ENCODE measurements around the gene TPGS2.

The TPGS2 gene

GRCh38 chr18:36762074-36762473 lies 66.7 kb downstream of the TPGS2 start:
- no peak overlapping the region for H3K14ac ChIP-seq (ENCODE audit: low read length)
- H3K4me2 ChIP-seq (ENCODE audit: low read length), result no peak overlapping the region
- no peak overlapping the region for H4K12ac ChIP-seq (ENCODE audit: low read depth, low read length)
- no CpG with 5 or more reads among the region's 2 CpGs for WGBS (ENCODE audit: extremely low coverage, insufficient coverage, insufficient read length)
- no peak overlapping the region for H3K4ac ChIP-seq (ENCODE audit: low read depth, low read length)
- no peak overlapping the region for H4K8ac ChIP-seq (ENCODE audit: low read depth, low read length)
- no peak for DNase-seq
- H3K4me1 ChIP-seq (ENCODE audit: control insufficient read depth in 1 of 2, insufficient read depth in 2 of 2, low read length in 2 of 2), result no peaks in the 10 kb centered on the region
- H3K27ac ChIP-seq (ENCODE audit: low read depth, low read length), result no peak overlapping the region
- H4K91ac ChIP-seq (ENCODE audit: low read depth, low read length), result no peak overlapping the region
- no peak overlapping the region for H3K9ac ChIP-seq (ENCODE audit: low read length)
- H3K4me3 ChIP-seq (ENCODE audit: low read depth, low read length), result no peak overlapping the region
- no peak overlapping the region for H2BK120ac ChIP-seq (ENCODE audit: insufficient read depth, low read length, poor library complexity)
- no peak overlapping the region for H3K23ac ChIP-seq (ENCODE audit: low read length)
- no peaks in the 10 kb centered on the region for H3K27me3 ChIP-seq (ENCODE audit: insufficient read depth, low read length)
- no peak overlapping the region for H3K18ac ChIP-seq (ENCODE audit: low read length)
- no peaks in the 10 kb centered on the region for H3K79me2 ChIP-seq (ENCODE audit: control insufficient read depth, insufficient read depth, low read length, poor library complexity)
- H2BK5ac ChIP-seq (ENCODE audit: low read depth, low read length, poor library complexity), result no peak overlapping the region
- H3K36me3 ChIP-seq (ENCODE audit: control insufficient read depth in 1 of 2, insufficient read depth in 2 of 2, low read length in 2 of 2), result peaks cover 19 to 29% of the 10 kb centered on the region in 2 experiments
- H2AFZ ChIP-seq (ENCODE audit: insufficient read depth, low read length, poor library complexity), result no peak overlapping the region
- no peak overlapping the region for H2BK12ac ChIP-seq (ENCODE audit: low read length)
- no peak overlapping the region for H2AK5ac ChIP-seq (ENCODE audit: low read length)
- H3K9me3 ChIP-seq (ENCODE audit: insufficient read depth, low read depth, low read length), result no peaks in the 10 kb centered on the region
- H3K79me1 ChIP-seq (ENCODE audit: low read length), result no peaks in the 10 kb centered on the region

GRCh38 chr18:36761186-36761698 lies 67.6 kb downstream of the TPGS2 start:
- H3K23ac ChIP-seq (ENCODE audit: low read length), result no peak overlapping the region
- no peak overlapping the region for H4K12ac ChIP-seq (ENCODE audit: low read depth, low read length)

DNA sequence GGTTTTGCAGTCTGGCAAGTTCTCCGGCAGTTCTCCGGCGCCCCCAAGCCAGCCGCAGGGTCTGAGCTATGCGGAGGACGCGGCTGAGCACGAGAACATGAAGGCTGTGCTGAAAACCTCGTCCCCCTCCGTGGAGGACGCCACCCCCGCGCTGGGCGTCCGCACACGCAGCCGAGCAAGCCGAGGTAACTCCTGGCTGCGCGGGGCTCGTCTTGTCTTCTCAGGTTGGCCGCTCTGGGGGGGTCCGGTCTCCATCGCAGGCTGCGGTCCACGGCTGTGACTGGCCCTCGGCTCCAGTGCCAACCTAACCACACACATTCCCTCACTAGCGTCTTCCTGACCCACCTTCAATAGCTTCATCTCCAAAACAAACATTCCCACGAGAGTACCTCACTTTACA lies 68.2 kb downstream of the TPGS2 start:
- no peak overlapping the region for H4K91ac ChIP-seq (ENCODE audit: low read depth, low read length)
- H2AFZ ChIP-seq (ENCODE audit: insufficient read depth, low read length, poor library complexity), result no peak overlapping the region
- no peak overlapping the region for H3K27ac ChIP-seq (ENCODE audit: low read depth, low read length)
- H2BK5ac ChIP-seq (ENCODE audit: low read depth, low read length, poor library complexity), result no peak overlapping the region
- H3K4me1 ChIP-seq (ENCODE audit: control insufficient read depth in 1 of 2, insufficient read depth in 2 of 2, low read length in 2 of 2), result no peaks in the 10 kb centered on the region
- no peak overlapping the region for H4K8ac ChIP-seq (ENCODE audit: low read depth, low read length)
- no peaks in the 10 kb centered on the region for H3K79me1 ChIP-seq (ENCODE audit: low read length)
- no peak overlapping the region for H3K9ac ChIP-seq (ENCODE audit: low read length)
- DNase-seq, result no peak
- H3K14ac ChIP-seq (ENCODE audit: low read length), result no peak overlapping the region
- no peak overlapping the region for H3K18ac ChIP-seq (ENCODE audit: low read length)
- H3K4ac ChIP-seq (ENCODE audit: low read depth, low read length), result no peak overlapping the region
- H4K12ac ChIP-seq (ENCODE audit: low read depth, low read length), result no peak overlapping the region
- no peaks in the 10 kb centered on the region for H3K27me3 ChIP-seq (ENCODE audit: insufficient read depth, low read length)
- H2BK12ac ChIP-seq (ENCODE audit: low read length), result no peak overlapping the region
- no peak overlapping the region for H2AK5ac ChIP-seq (ENCODE audit: low read length)
- H3K23ac ChIP-seq (ENCODE audit: low read length), result no peak overlapping the region
- no peaks in the 10 kb centered on the region for H3K79me2 ChIP-seq (ENCODE audit: control insufficient read depth, insufficient read depth, low read length, poor library complexity)
- no peak overlapping the region for H3K4me3 ChIP-seq (ENCODE audit: low read depth, low read length)
- peaks cover 21 to 31% of the 10 kb centered on the region in 2 experiments for H3K36me3 ChIP-seq (ENCODE audit: control insufficient read depth in 1 of 2, insufficient read depth in 2 of 2, low read length in 2 of 2)
- no peak overlapping the region for H3K4me2 ChIP-seq (ENCODE audit: low read length)
- no peaks in the 10 kb centered on the region for H3K9me3 ChIP-seq (ENCODE audit: insufficient read depth, low read depth, low read length)
- WGBS (ENCODE audit: extremely low coverage, insufficient coverage, insufficient read length), result no CpG with 5 or more reads among the region's 29 CpGs
- H2BK120ac ChIP-seq (ENCODE audit: insufficient read depth, low read length, poor library complexity), result no peak overlapping the region

More at GRCh38 chr18:36761186-36761698, 67.6 kb downstream of the TPGS2 start:
- H2BK120ac ChIP-seq (ENCODE audit: insufficient read depth, low read length, poor library complexity), result no peak overlapping the region
- H2BK12ac ChIP-seq (ENCODE audit: low read length), result no peak overlapping the region
- H3K27me3 ChIP-seq (ENCODE audit: insufficient read depth, low read length), result no peaks in the 10 kb centered on the region
- no peak overlapping the region for H2AK5ac ChIP-seq (ENCODE audit: low read length)
- H4K8ac ChIP-seq (ENCODE audit: low read depth, low read length), result no peak overlapping the region
- H3K4me2 ChIP-seq (ENCODE audit: low read length), result no peak overlapping the region
- H3K36me3 ChIP-seq (ENCODE audit: control insufficient read depth in 1 of 2, insufficient read depth in 2 of 2, low read length in 2 of 2), result peaks cover 20 to 30% of the 10 kb centered on the region in 2 experiments
- H2AFZ ChIP-seq (ENCODE audit: insufficient read depth, low read length, poor library complexity), result no peak overlapping the region
- H4K91ac ChIP-seq (ENCODE audit: low read depth, low read length), result no peak overlapping the region
- H3K79me2 ChIP-seq (ENCODE audit: control insufficient read depth, insufficient read depth, low read length, poor library complexity), result no peaks in the 10 kb centered on the region
- H3K18ac ChIP-seq (ENCODE audit: low read length), result no peak overlapping the region
- H3K27ac ChIP-seq (ENCODE audit: low read depth, low read length), result no peak overlapping the region
- H3K9me3 ChIP-seq (ENCODE audit: insufficient read depth, low read depth, low read length), result no peaks in the 10 kb centered on the region
- no CpG with 5 or more reads among the region's 12 CpGs for WGBS (ENCODE audit: extremely low coverage, insufficient coverage, insufficient read length)
- DNase-seq, result no peak
- no peak overlapping the region for H3K4ac ChIP-seq (ENCODE audit: low read depth, low read length)
- H3K79me1 ChIP-seq (ENCODE audit: low read length), result no peaks in the 10 kb centered on the region
- no peak overlapping the region for H3K9ac ChIP-seq (ENCODE audit: low read length)
- no peaks in the 10 kb centered on the region for H3K4me1 ChIP-seq (ENCODE audit: control insufficient read depth in 1 of 2, insufficient read depth in 2 of 2, low read length in 2 of 2)
- H3K14ac ChIP-seq (ENCODE audit: low read length), result no peak overlapping the region
- no peak overlapping the region for H3K4me3 ChIP-seq (ENCODE audit: low read depth, low read length)
- H2BK5ac ChIP-seq (ENCODE audit: low read depth, low read length, poor library complexity), result no peak overlapping the region

DNA sequence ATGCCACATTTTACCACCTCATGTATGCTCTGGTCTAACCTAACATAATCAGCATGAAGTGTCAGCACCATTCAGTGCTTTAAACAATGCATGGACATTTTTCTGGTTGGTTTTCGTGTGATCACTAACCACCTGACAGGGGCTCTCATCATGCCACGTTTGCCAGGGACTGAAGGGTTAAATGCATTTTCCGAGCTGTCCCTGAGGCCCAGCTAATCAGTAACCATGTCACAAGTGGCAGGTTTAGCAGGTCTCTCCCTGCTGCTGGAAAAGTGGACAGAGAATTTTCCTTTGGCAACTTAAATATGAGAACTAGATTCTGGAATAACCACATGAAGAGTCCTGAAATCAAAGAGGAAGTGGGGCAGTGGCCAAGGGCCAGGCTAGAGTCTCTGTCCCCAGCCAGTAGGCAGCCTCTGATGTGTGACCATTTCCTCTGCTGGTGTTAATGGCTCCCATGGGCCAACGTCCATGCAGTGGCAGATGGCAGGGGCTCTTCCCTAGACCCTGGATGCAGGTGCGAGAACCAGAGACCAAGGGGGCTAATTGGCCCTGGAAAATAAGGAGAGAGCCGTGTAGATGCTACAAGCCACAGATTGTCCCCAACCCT lies 69.5 kb downstream of the TPGS2 start:
- no CpG with 5 or more reads among the region's 6 CpGs for WGBS (ENCODE audit: extremely low coverage, insufficient coverage, insufficient read length)
- no peak overlapping the region for H3K4me2 ChIP-seq (ENCODE audit: low read length)

More for the DNA sequence above, 69.5 kb downstream of the TPGS2 start:
- H3K4me1 ChIP-seq (ENCODE audit: control insufficient read depth in 1 of 2, insufficient read depth in 2 of 2, low read length in 2 of 2), result no peaks in the 10 kb centered on the region
- H3K36me3 ChIP-seq (ENCODE audit: control insufficient read depth in 1 of 2, insufficient read depth in 2 of 2, low read length in 2 of 2), result peaks cover 20 to 30% of the 10 kb centered on the region in 2 experiments
- H4K91ac ChIP-seq (ENCODE audit: low read depth, low read length), result no peak overlapping the region
- no peaks in the 10 kb centered on the region for H3K79me1 ChIP-seq (ENCODE audit: low read length)
- H2BK120ac ChIP-seq (ENCODE audit: insufficient read depth, low read length, poor library complexity), result no peak overlapping the region
- no peak overlapping the region for H3K23ac ChIP-seq (ENCODE audit: low read length)
- H3K9ac ChIP-seq (ENCODE audit: low read length), result no peak overlapping the region
- no peak overlapping the region for H2BK12ac ChIP-seq (ENCODE audit: low read length)
- no peak overlapping the region for H3K14ac ChIP-seq (ENCODE audit: low read length)
- H3K9me3 ChIP-seq (ENCODE audit: insufficient read depth, low read depth, low read length), result no peaks in the 10 kb centered on the region
- H4K12ac ChIP-seq (ENCODE audit: low read depth, low read length), result no peak overlapping the region
- no peak overlapping the region for H2BK5ac ChIP-seq (ENCODE audit: low read depth, low read length, poor library complexity)
- no peak overlapping the region for H2AK5ac ChIP-seq (ENCODE audit: low read length)
- H3K4ac ChIP-seq (ENCODE audit: low read depth, low read length), result no peak overlapping the region
- no peak overlapping the region for H3K4me3 ChIP-seq (ENCODE audit: low read depth, low read length)
- DNase-seq, result no peak
- no peaks in the 10 kb centered on the region for H3K27me3 ChIP-seq (ENCODE audit: insufficient read depth, low read length)
- no peak overlapping the region for H2AFZ ChIP-seq (ENCODE audit: insufficient read depth, low read length, poor library complexity)
- no peak overlapping the region for H3K18ac ChIP-seq (ENCODE audit: low read length)
- H3K27ac ChIP-seq (ENCODE audit: low read depth, low read length), result no peak overlapping the region
- H3K79me2 ChIP-seq (ENCODE audit: control insufficient read depth, insufficient read depth, low read length, poor library complexity), result no peaks in the 10 kb centered on the region
- no peak overlapping the region for H4K8ac ChIP-seq (ENCODE audit: low read depth, low read length)
